HG02763 (cell line): Measurements from ENCODE around the gene PSMG3.

ENCODE experiments used
- ATAC-seq: cut with Tn5 transposase; IDR thresholded peaks from one replicate; pipeline ENCODE4 v1.9.1; 2021; ENCODE audit warnings: mild to moderate bottlenecking, moderate library complexity; ENCODE audit not compliant: unreplicated experiment

PSMG3 gene

DNA sequence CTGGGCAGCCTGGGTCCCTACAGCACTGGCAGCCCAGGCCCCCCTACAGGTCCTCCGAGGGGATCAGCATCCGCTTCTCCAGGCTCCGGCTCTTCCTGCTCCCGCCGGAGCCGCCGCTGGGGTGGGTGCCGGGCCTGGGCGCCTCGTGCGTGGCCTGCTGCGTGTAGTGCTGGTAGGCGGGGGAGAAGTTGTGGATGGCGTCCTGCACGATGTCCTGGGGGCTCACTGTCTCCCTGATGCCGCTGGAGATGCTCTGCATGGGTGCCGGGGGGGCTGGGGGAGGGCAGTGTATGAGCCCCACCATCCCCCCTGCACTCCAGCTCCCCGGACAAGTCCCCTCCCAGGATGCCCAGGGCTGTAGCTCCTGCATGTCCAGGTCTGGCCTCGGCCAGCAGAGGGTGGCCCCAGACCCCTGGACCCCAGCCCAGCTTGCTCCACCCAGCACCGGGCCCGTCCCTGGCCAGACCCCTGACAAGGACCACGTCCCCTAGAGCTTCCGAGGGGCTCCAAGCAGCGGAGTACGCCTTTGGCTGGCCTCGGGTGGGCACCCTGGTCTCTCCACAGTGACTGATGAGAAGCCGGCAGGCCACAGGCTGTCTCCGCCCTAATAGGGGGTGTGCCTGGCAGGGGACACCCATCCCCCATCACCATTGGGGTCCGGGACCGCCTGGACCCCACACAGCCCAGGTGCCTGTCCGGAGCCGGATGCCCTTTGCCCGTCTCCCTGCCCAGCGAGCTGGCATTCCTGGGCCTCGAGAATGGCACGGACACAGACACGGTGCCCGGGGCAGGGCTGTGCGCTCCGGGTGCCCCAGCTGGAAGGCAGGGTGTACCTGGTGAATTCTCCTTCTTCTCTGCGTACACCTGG, 22.7 kb downstream of the PSMG3 start:
- ATAC-seq = no peak

DNA sequence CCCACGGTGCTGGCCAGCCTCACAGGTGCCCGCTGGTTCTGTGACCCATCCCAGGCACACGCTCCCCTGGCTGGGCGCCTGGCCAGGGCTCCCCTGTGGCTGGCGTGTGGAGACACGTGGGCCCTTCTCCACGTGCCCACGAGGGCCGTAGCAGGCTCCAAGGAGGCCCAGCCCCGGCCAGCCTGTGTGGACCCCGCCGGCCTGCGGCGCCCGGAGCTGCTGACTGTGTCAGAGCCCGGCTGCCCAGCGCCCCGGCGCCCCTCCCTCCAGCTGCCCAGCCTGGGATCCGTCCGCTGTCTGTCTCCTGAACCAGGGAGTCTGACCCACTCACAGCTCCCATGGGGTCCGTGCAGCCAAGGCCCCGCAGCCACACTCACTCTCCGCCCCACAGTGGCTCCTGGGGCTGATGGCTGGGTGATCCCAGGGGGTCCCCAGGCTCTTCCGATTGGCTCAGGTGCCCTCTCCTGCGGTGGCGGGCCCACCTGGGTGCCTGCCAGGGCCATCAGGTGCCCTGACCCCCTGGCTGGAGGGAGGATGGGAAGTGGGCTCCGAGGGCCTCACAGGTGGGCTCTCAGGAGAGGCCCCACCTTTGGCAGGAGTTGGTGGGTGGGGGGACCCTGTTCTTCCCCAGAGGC, 23.4 kb downstream of the PSMG3 start:
- no peak for ATAC-seq

DNA sequence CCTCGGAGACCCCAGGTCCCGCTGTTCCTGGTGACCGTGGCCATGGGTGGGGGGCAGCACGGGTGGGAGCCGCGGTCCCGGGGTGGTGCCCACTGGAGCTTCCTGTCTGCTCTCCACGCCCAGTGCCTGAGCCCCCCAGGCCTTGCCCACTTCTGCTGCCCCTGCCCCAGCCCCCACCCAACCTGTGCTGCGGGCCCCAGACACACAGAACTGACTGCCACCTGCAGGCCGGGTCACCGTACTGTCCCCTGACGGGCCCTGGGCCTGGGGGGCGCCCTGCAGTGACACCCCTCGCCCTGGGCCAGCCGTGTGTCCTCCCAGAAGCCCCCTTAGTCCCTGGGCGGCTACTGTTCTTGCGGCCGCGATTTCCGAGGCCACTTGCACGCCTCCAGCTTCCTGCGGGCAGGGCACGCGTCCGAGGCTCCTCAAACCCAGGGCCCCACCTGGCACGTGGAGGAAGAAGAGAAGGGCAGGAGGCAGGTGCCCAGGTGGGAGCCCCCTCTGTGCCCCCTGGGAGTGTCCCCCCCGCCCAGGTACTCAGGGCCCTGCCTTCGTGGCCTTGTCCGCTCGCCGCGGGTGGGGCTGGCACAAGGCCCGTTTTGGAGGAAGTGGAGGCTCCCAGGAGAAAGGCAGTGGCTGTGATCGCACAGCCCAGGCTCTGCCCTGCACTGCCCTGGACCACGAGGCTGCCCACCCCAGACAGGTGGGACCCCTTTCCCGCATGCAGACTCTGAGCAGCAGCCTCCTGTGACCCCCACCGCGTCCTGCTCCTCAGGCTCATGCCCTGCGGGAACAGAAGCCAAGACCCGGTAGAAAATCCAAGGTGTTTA, 24.2 kb downstream of the PSMG3 start:
- no peak for ATAC-seq

DNA sequence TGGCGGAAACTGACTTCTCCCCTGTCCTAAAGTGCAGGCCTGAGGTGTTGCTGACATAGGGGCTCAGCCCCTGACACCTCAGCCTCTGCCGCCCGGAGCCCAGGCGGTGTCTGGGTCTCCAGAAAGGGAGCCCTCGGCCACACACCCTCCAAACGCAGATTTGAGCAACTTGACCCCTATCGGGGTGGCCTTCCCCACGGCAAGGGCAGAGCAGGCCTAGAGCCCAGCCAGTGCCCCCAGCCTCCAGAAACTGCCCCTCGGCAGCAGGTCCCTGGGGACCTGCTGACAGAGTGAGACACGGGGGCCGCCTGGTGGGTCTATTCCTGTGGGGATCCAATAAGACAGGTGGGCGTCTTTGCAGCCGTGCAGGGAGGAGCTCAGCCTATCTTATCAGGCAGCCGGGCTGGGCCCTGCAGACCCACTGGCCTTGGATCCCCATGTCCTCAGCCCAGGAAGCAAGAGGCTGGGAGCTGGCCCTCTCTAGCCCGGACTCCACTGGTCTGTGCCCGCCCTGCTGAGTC, 24.9 kb downstream of the PSMG3 start:
- ATAC-seq = no peak

DNA sequence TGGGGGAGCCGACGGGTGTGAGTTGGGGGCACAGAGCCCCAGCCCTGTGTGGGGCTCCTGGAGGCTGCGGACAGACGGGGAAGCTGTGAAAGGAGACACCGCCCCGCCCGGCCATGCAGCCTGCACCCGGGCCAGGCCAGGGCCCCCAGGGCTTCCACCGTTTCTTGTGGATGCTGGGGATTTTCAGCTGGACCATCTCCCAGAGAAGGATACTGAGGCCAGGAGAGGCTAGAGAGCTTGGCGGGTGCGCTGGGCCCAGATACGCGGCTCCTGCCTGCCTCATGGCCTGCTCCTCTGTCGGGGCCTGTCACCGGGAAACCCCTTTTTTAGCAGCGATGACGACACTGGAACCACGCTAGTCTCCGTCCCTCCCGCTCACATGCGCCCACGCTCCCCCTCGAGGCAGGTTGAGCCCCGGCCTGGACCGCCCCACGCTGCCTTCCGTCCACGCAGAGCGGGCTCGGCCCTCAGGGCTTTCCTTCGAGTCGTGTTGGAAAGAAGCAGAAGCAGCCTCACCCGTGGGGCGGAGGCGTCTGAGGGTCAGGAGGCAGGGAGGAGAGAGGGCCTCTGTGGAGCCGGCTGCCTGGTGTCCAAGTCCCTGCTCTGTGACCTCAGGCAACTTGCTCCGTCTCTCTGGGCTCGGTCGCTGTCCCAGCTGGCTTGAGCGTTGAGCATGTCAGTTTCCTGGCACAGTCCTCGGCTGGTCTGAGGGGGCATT, 25.5 kb downstream of the PSMG3 start:
- ATAC-seq = no peak

DNA sequence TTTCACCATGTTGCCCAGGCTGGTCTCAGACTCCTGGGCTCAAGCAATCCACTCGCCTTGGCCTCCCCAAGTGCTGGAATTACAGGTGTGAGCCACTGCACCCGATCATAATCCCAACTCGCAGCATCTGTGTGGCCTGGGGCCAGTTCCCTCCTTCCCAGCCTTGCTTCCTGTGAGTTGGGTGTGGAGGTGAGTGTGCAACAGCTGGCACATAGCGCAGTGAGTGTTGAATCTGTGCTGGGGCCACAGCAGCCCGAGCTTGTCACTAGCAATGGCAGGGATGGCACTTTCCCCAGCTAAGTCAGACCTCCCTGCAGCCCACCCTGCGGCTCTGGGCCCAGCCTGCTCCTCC, 26.0 kb downstream of the PSMG3 start:
- ATAC-seq = no peak

DNA sequence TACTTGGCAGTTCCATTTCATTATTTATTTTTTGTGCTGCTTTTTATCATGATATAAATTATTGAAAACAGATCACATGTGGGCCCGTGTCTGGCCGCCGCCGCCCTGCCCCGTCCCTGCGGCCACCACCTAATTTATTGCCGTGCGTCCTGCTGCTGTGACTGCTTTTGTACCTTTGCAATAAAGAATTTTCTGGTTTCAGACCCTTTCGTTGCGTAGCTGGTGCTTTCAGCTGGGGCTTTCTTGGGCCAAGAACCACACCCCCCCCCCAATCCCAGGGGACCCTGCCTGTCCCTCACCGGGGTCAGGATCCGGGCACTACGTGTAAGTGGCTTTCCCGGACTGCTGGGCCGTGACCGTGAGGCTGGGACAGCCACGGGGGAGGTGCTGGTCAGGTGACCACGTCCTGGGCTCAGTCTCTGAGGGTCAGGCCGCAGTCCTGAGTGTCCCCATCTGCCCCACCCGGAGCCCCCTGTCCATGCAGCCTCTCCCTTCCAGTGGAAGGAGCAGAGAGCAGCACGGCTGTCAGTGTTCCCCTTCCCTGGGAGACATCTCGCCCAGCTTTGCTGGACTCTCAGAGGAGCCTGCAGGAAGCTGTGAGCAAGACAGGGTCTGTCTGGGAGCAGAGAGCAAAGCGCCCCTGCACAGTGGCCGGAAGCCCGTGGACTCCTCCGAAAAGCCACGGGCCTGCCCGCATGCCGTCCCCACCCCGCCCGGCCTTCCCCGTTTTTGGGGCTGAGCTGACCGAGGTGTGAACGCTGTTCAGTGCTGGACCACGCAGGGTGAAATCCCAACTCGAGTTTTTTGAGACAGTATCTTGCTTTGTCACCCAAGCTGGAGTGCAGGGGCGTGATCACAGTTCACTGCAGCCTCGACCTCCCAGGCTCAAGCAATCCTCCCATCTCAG, 26.7 kb downstream of the PSMG3 start:
- ATAC-seq = no peak

DNA sequence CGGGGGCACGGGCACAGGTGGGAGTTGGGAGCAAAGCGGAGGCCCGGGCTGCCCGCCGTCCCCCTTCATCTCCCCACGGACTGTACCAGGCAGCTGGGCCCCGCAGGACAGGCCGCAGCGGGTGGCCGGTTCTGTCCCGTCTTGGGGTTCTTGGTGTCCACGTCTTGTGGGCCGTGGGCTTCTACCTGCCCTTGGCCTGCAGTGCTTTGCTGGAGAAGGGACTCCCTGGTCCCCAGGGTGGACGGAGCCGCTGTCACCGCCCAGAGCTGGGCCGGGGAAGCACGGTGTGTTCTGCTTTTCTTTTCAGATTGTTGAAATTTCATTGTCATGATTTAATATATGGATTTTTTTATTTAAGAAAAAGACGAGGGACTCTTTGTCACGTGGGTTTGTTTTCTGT, 27.5 kb downstream of the PSMG3 start:
- ATAC-seq = no peak

DNA sequence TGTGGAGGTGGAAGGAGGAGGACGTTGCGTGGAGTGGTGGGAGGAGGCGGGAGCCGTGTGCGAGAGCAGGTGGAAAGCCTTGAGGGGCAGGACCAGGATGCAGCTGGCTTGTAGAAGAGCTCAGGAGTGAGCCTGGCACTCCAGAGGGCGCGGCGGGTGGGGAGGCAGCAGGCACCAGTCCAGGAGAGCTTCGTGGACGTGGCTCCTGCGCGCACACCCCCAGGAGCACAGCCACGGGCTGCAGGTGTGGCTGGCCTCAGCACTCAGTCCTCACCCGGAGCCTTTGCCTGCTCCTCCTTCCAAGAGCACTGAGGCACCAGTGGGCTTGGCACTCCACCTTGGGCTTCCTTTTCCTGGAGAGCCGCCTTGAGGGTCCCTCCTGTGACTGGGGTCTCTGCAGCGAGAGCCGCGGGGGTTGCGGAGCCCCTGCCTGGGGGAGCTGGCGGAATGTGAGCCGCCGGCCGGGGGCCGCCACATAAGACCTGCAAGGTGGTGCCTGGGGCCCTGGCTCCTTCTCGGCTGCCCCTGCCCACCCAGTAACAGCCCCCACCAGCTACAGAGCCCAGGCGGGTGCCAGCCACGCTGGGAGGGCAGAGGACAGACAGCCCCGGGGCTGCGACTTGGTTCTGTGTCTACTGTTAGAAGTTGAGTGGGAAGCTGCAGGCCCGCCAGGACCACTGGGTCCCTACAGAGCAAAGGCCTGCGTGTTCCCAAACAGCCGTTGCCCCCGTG, 28.2 kb downstream of the PSMG3 start:
- ATAC-seq = no peak

DNA sequence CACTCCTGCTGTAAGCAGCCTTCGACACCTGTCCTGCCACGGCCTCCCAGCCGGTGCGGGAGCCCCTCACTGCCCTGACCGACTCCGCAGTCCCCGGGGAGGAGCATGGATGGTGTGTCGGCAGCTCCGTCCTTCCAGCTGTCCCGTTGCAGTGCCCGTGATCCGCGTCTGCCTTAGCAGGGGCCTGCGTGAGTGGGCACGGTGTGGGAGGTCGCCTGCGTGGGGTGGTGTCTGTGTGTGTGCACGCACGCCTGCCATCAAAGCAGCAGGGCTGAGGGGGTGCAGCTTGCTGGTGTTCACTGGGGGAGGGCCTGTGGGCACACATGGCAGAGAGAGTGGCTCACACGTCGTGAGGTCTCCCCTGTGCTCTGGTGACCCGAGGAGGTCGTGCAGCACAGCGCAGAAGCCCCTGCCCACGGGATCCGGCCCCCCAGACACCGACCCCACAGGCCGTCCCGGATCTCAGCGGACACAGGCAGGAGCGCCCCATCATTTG, 29.0 kb downstream of the PSMG3 start:
- no peak for ATAC-seq

DNA sequence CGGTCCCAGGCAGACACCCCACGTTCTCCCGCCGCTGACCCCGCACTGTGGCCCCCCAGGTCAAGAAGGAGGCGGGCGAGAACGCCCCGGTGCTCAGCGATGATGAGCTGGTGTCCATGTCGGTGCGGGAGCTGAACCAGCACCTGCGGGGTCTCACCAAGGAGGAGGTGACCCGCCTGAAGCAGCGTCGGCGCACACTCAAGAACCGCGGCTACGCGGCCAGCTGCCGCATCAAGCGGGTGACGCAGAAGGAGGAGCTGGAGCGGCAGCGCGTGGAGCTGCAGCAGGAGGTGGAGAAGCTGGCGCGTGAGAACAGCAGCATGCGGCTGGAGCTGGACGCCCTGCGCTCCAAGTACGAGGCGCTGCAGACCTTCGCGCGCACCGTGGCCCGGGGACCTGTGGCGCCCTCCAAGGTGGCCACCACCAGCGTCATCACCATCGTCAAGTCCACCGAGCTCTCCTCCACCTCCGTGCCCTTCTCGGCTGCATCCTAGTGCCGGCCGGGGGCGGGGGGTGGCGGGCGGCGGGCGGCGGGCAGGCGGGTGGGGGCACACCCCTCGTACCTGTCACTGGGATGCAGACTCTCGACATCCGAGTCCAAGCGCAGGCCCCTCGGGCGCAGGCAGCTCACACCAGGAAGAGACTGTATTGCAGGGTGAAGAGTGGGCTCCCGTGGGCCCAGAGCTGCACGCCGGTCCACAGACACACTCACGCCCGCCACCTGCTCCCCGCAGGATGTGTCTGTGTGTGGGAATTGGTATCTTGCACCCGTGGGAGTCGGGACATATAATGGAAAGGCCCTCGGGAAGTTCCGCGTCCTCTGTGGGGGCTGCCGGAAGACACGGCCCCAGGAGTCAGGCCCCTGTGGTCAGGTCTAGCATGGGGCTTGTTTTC, 29.7 kb downstream of the PSMG3 start:
- no peak for ATAC-seq

DNA sequence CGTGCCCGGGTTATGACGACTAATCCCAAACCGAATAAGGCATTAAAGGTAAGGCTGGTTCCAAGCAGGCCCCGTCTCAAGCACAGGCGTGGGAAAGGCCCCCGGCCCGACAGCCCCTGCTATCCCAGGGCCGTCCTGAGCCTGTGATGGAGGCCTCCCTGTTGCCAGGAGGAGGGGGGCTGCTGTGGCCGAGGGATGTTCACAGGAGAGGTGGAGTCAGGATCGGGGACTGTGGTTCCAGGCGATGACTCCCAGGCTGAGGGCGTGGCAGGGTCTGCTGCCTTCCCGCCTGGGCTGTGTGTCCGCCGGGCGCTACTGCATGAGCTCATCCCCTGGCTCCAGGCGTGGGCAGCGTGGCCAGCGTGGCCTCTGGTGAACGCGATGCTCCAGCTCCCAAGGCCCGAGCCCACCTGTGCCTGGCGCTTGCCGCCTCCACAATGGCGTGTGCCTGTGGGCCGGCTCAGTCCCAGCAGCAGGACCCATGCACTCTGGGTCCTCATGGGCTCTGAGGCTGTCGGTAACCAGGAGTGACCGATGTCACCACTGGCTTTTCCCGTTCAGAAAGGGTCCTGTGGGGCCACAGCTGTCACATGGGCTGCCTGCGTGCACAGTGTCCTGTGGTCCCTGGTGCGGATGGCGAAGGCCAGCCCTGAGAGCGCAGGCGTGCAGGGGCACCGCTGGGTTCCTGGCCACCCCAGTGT, 30.5 kb downstream of the PSMG3 start:
- no peak for ATAC-seq

DNA sequence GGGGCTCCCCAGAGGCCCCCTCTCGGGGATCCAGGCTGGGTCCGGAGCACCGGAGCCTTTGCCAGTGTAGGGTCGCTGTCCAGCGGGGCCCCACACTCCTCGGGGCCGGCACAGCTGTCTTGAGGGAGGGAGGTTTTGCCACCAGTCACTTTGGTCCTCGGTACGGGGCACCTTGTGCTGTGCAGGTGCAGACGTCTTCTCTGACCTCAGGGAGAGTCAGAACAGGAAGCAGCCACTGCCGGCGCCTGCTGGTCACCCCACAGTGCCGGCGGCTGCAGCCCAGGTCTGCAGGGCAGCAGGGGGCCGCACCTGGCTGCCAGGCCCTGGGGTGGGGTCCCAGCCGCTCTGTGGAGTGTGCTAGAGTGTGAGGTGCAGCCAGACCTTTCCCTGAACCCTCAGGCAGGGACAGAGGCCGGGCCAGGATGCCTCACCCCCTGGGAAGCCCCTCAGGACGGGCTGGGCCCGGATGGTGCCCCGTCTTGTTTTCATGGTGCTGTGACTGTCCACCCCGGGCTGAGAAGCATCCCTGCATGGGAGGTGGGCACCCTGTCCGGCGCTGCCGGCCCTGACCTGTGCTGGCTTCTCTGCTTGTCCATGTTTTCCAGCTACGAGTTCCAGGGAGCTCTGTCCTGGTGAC, 31.2 kb downstream of the PSMG3 start:
- ATAC-seq = no peak

DNA sequence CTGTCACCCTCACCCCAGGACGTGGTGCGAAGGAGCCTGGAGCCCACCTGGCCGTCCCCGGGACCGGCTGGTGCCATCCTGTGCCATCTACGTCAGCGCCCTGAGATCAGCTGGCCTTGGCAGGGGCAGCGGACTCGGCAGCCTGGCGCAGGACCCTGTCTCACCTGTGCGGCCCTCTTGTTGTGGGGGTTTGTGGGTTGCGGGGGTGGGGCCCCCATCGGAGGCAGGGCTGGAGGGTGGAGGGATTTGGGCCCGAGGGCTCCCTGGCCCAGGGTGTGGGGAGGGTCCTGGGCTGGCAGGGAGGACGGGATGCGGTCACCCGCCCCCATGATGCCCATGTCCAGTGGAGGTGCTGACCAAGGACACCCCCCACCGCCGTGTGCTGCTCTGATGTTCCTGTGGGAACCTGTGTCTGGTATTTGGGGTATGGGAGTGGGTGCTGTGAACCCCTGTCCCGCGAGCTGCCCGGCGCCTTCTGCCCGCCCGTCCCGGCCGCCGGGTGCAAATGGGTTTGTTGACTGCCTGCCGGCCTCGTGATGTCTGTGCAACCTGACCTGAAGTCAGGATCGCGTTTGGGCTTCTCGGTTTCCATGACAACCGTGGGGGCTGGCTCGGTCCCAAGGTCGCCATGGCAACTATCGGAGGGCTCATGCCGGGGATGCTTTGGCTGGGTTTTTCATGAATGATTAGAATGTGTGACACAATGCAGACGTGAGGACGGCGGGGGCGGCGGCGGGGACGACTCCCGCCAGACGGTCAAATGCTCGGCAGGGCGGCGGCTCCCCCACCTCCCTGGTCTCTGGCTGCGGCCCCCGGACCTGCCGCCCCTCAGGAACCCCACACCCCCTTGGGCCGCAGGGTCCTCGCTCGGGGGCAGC, 32.1 kb downstream of the PSMG3 start:
- ATAC-seq = no peak

DNA sequence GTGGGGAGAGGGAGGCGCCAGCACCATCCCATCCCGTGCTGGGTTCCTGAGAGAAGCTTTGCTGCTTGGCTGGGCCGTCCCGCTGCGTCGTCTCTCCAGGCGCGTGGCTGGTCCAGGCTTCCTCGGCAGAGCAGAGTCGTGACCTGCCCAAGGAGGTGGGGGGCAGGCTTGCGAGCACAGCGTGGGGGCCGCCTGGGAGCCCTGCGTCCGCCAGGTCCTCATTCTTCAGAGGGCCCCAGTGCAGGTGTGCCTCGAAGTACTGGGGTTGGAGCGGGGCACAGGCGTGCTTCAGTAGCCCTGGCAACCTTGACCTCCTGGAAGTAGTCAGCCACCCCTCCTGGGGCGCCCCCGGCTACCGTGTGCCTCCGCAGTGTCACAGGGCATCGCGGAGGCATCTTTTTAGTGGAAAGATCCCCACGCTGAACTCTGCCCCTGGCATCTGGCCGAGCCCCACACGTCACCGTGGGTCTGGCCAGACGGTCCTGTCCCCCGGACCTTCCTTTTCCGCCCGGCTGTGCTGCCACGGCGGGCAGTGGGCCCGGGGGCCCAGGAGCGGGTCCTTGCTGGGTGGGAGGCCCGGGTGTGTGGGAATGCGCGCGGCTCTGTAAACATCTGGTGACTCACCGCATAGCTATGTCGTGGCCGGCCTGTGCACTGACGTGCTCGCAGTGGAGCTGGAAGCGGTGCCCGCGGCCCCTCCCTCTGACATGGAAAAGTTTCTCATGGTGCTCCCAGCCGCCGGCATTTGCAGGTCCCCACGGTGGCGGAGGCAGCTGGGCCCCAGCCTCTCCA, 32.9 kb downstream of the PSMG3 start:
- ATAC-seq = no peak
